GM12891 (cell line): Measurements from ENCODE around the gene LAD1.

Experiments used
- PAX5 ChIP-seq: IDR thresholded peaks from 2 replicates; pipeline ENCODE4 v1.6.1; 2011; ENCODE audit warnings: low read length, moderate library complexity, mild to moderate bottlenecking; ENCODE audit not compliant: insufficient read depth, severe bottlenecking
- POLR2A ChIP-seq: IDR thresholded peaks from 2 replicates; pipeline ENCODE4 v1.6.1; 2011; ENCODE audit warnings: low read depth, low read length, control low read depth
- POLR2AphosphoS5 ChIP-seq: IDR thresholded peaks from 2 replicates; pipeline ENCODE4 v1.6.1; 2011; ENCODE audit warnings: low read depth, low read length, control low read depth
- POU2F2 ChIP-seq: IDR thresholded peaks from 2 replicates; pipeline ENCODE4 v1.6.1; 2011; ENCODE audit warnings: low read depth, mild to moderate bottlenecking, control low read depth, low read length, moderate library complexity
- SPI1 ChIP-seq: IDR thresholded peaks from 2 replicates; pipeline ENCODE4 v1.6.1; 2011; ENCODE audit warnings: low read depth, low read length, control low read depth
- TAF1 ChIP-seq: IDR thresholded peaks from 2 replicates; pipeline ENCODE4 v1.6.1; 2011; ENCODE audit warnings: low read depth, low read length, control low read depth

DNA sequence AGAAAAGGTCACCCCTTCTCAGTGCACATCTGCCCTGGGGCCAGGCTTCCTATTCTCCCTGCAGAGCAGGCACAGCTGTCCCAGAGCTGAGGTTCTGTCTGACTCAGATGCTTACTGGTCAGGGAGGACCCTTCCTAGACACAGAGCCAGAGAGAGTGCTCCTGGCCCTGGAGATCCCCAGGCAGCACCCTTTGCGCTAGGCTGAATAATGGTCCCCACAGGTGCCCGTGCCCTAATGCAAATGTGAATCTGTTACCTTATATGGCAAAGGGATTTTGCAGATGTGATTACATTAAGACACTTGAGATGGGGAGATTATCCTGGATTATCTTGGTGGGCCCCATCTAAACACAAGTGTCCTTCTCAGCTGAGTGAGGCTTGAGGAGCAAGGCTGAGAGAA lies 25.0 kb upstream of the LAD1 start:
- TF ChIP-seq SPI1 (no peak), POLR2A (no peak), POLR2AphosphoS5 (no peak), POU2F2 (no peak), TAF1 (no peak), PAX5 (no peak)
